AG04450 (cell line): ENCODE measurements around the gene GSTA4. TPM values are rescaled to one million over a fixed set of nuclear protein-coding genes. Genes with fewer than 3 reads are reported as not detected.

Experiments
- CTCF ChIA-PET: fragments of 300-600, 350-600 bp; formaldehyde crosslinking; extraction: SDS; loops from one replicate; lab custom pipeline; 2022; ENCODE audit warnings: antibody characterized with exemption, inconsistent platforms; lab: Charles Lee
- POLR2A ChIA-PET: fragments of 350-600 bp; formaldehyde crosslinking; extraction: SDS; loops from one replicate; lab custom pipeline; 2021; ENCODE audit warnings: antibody characterized with exemption, inconsistent platforms; lab: Yijun Ruan, JAX
- DNase-seq: peaks from one replicate; pipeline ENCODE4 v3.0.0-alpha.2; 2011; ENCODE audit warnings: low read depth, low spot score
- H3K27ac ChIP-seq: one replicate; pipeline ENCODE4 v1.5.1; 2012; ENCODE audit warnings: low read depth, low read length, control low read depth
- H3K27me3 ChIP-seq: one replicate; pipeline ENCODE4 v1.6.0; 2012; ENCODE audit warnings: low read length; ENCODE audit not compliant: control insufficient read depth, insufficient read depth
- H3K4me3 ChIP-seq: 2 replicates; pipeline ENCODE4 v1.5.1; 2011; ENCODE audit warnings: mild to moderate bottlenecking, low read depth, low read length, control low read depth
- H3K9me3 ChIP-seq: 2 replicates; pipeline ENCODE4 v1.5.1; 2012; ENCODE audit warnings: low read length; ENCODE audit not compliant: control insufficient read depth, insufficient read depth
- polyA plus RNA-seq: library from polyadenylated mRNA; depleted of rRNA; stranded (reverse); fragments of >200 nt; gene quantifications from 2 replicates; pipeline ENCODE4 v1.2.3, GENCODE V29; 2011
- TF ChIP-seq, protein P1 (sequence below): IDR thresholded peaks from 2 replicates; pipeline ENCODE4 v1.5.1; 2011; ENCODE audit warnings: low read depth, low read length, control low read depth, inconsistent platforms

Gene GSTA4
- polyA plus RNA-seq, 1 experiment = 76.7 TPM

DNA sequence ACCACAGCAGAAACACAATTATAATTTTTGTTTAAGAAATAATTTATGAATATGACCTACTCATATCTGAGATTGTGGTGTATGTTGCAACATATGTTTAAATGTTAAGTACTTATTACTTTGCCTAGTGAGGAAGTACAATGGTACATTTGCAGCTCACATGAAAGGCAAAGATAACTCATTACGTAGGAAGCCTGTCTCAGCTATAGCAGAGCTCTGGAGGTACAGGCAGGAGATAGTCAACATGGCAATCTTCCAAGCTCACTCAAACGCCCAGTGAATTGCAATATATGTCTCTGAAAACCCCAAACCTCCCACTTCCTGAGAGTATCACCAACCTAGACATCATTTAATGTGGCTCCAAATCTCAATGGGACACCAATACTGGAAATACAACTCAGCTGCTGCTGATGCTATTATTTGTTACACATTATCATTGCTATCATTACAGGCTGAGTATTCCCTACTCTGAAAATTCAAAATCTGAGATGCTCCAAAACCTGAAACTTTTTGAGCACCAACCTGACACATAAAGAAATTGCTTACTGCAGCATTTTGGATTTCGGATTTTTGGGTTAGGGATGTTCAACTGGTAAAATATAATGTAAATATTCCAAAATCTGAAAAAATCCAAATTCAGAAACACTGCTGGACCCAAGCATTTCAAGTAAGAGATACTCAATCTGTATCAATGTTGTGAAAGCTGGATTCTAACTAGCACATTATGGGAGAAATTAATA, 25.1 kb upstream of the GSTA4 start:
- H3K9me3 ChIP-seq = no peaks in the 10 kb centered on the region
- TF ChIP-seq, protein P1, sequence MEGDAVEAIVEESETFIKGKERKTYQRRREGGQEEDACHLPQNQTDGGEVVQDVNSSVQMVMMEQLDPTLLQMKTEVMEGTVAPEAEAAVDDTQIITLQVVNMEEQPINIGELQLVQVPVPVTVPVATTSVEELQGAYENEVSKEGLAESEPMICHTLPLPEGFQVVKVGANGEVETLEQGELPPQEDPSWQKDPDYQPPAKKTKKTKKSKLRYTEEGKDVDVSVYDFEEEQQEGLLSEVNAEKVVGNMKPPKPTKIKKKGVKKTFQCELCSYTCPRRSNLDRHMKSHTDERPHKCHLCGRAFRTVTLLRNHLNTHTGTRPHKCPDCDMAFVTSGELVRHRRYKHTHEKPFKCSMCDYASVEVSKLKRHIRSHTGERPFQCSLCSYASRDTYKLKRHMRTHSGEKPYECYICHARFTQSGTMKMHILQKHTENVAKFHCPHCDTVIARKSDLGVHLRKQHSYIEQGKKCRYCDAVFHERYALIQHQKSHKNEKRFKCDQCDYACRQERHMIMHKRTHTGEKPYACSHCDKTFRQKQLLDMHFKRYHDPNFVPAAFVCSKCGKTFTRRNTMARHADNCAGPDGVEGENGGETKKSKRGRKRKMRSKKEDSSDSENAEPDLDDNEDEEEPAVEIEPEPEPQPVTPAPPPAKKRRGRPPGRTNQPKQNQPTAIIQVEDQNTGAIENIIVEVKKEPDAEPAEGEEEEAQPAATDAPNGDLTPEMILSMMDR = no peak
- no peak for DNase-seq
- H3K27ac ChIP-seq = no peak overlapping the region
- POLR2A ChIA-PET = no interaction called here
- CTCF ChIA-PET = interaction anchor here (0.6 to 0.7 kb wide), 2 partner anchors 19 to 205 kb away, joined by 3 to 7 read pairs; no protein-coding TSS in a partner anchor
- H3K4me3 ChIP-seq = no peak overlapping the region
- no peaks in the 10 kb centered on the region for H3K27me3 ChIP-seq

DNA sequence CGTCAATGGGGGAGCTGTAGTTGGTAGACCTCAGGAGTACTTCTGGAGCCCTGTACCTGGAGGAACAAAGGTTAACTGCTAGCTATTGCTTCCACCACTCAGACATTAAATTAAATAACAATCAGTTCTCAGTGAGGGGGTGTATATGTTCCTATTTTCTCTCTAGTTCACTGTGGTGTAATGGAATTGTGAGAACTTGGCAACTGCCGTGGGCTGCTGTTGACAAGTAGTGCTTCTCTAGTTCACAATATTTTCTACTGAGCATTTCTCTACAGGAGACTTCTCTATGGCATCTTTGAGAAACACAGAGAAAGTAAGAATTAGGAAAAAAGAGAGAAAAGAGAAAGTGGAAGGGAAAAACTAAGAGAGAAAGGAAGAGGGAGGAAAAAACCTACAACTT, 23.4 kb upstream of the GSTA4 start:
- Histone ChIP-seq H3K9me3 (no peaks in the 10 kb centered on the region), H3K4me3 (no peak overlapping the region), H3K27me3 (no peaks in the 10 kb centered on the region), H3K27ac (no peak overlapping the region)
- DNase-seq = no peak
- ChIA-PET CTCF (interaction anchor here (0.6 kb wide), 1 partner anchor 18 kb away, joined by 3 read pairs; no protein-coding TSS in a partner anchor), POLR2A (no interaction called here)
- TF ChIP-seq, protein P1 = no peak

DNA sequence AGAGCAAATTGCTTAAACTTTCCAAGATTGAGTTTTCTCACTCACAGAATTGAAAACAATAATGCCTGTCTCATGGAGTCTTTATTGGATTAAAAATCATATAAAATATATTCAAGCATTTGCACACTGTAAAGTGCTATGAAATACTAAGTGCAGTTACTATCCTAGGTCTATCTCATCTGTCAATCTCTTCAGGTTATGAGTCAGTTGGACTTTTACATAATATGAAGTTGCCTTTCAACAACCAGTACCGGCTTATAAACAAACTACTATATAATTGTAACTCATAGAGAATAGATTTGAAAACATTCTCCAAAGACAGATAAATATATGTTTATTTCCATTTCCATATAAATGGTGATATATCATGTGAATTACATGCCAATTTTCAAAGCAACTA, 20.4 kb upstream of the GSTA4 start:
- ChIA-PET CTCF (interaction anchor here (0.5 to 1.1 kb wide), 3 partner anchors 19 to 24 kb away, joined by 3 to 4 read pairs (median 4); no protein-coding TSS in a partner anchor), POLR2A (interaction anchor here (1.0 kb wide), 1 partner anchor 18 kb away, joined by 4 read pairs; no protein-coding TSS in a partner anchor)
- TF ChIP-seq, protein P1 = no peak
- no peaks in the 10 kb centered on the region for H3K9me3 ChIP-seq
- no peaks in the 10 kb centered on the region for H3K27me3 ChIP-seq
- no peak overlapping the region for H3K27ac ChIP-seq
- no peak for DNase-seq
- no peak overlapping the region for H3K4me3 ChIP-seq

DNA sequence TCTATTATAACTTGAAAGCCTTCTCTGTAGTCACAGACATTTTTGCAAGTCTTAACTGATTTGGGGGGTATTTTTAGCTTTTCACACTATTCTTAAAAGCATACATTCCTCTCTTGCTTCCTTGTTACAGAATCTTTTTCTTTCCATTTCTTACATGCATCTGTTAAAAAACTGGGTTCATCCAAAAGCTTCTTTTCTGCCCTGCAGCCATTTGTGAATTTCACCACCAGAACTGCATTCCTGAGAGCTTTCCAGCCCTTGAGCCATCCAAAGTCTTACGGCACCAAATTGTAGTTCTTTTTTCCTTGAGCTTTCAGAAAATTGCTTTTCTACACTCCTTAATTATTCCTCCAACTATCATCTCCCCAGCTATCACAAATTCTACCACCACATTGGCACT, 19.7 kb upstream of the GSTA4 start:
- no peak for DNase-seq
- no peak overlapping the region for H3K4me3 ChIP-seq
- no peaks in the 10 kb centered on the region for H3K9me3 ChIP-seq
- H3K27me3 ChIP-seq = no peaks in the 10 kb centered on the region
- H3K27ac ChIP-seq = no peak overlapping the region
- TF ChIP-seq, protein P1 = no peak
- ChIA-PET CTCF (interaction anchor here (0.5 to 1.1 kb wide), 4 partner anchors 18 to 260 kb away, joined by 3 to 5 read pairs (median 4); no protein-coding TSS in a partner anchor), POLR2A (interaction anchor here (1.0 kb wide), 1 partner anchor 19 kb away, joined by 4 read pairs; no protein-coding TSS in a partner anchor)

DNA sequence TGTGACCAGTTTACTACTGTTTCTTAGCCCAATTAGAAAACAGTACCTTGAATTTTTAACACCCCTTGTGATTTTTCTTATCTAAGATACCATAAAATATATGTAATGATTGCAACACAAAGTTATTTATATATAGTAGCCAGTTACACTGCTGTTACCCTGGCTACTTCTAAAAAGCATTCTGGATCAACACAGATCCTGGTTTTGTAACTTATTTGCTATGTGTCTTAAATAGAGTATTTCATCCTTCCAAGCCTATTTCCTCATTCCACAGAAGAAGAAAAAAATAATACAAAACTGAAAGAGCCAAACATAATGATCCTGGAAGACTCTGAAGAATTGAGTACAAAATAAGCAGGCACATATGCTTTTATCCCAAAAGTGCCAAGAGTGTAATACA, 19.0 kb upstream of the GSTA4 start:
- H3K27me3 ChIP-seq = no peaks in the 10 kb centered on the region
- no peaks in the 10 kb centered on the region for H3K9me3 ChIP-seq
- TF ChIP-seq, protein P1 = no peak
- H3K4me3 ChIP-seq = no peak overlapping the region
- CTCF ChIA-PET = interaction anchor here (1.1 kb wide), 1 partner anchor 20 kb away, joined by 3 read pairs; no protein-coding TSS in a partner anchor
- DNase-seq = no peak
- POLR2A ChIA-PET = no interaction called here
- no peak overlapping the region for H3K27ac ChIP-seq
